HFFc6 (cell line): ENCODE data around the gene CD2AP. TPM values are rescaled to one million over a fixed set of nuclear protein-coding genes. Genes with fewer than 3 reads are reported as not detected.
A peak's percentile ranks its signal among the peaks of the same experiment; 100 is the strongest.

Experiments
- DNase-seq: peaks from one replicate; pipeline ENCODE4 v3.0.0-alpha.2; 2018
- H3K27ac Mint-ChIP-seq: 2 replicates; pipeline ENCODE4 v1.8.0; 2020; ENCODE audit warnings: mild to moderate bottlenecking, mixed read lengths
- H3K27me3 Mint-ChIP-seq: 2 replicates; pipeline ENCODE4 v1.8.0; 2021; ENCODE audit warnings: mild to moderate bottlenecking, moderate library complexity, mixed read lengths; ENCODE audit not compliant: insufficient read depth
- H3K36me3 Mint-ChIP-seq: 2 replicates; pipeline ENCODE4 v1.8.0; 2021; ENCODE audit warnings: low read depth, mixed read lengths
- H3K4me1 Mint-ChIP-seq: 2 replicates; pipeline ENCODE4 v1.8.0; 2020; ENCODE audit warnings: low read depth, mixed read lengths
- H3K4me3 Mint-ChIP-seq: 2 replicates; pipeline ENCODE4 v1.8.0; 2020; ENCODE audit warnings: mild to moderate bottlenecking, moderate library complexity, mixed read lengths
- H3K9me3 Mint-ChIP-seq: 2 replicates; pipeline ENCODE4 v1.8.0; 2020; ENCODE audit warnings: mild to moderate bottlenecking, mixed read lengths
- total RNA-seq, 6 experiments: library from RNA; stranded (reverse); fragmentation: NEBNext Ultra II Directional; extraction: Animal tissue kit (Norgen Biotek cat#: 25700); gene quantifications; 2 replicates in 1 of 6; 3 replicates in 5 of 6; pipeline ENCODE4 v1.2.3, GENCODE V29; 2021
- TF ChIP-seq, protein P1 (sequence below): fragments of 200-600 bp; sonication (generic); IDR thresholded peaks from 2 replicates; pipeline ENCODE4 v1.5.0; 2021; ENCODE audit warnings: antibody characterized with exemption, mild to moderate bottlenecking

CD2AP gene
- total RNA-seq, 6 experiments from 2014 or later, result 18.1 to 23.0 (median 20.9) TPM

DNA sequence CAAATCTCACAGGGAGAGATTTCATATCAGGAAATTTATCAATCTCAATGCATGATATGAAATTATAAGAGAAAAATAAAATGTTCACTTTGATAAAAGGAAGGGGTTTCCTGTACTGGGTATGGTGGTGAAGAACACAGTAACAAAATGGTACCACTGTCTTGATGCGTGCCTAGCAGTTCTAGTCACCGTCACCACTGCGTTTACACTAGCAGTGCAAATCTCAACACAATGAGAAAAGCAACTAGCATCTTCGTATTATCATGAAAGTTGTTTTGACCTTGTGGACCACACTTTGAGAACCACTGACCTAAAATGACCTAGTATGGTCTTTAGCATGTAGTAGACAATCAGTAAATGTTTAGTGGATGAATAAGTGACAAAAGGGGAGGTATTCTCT is 152.4 kb downstream of the CD2AP start:
- H3K4me1 Mint-ChIP-seq, result peaks cover 6% of the 10 kb centered on the region
- H3K36me3 Mint-ChIP-seq, result no peaks in the 10 kb centered on the region
- no peak for DNase-seq
- H3K9me3 Mint-ChIP-seq, result no peaks in the 10 kb centered on the region
- H3K27ac Mint-ChIP-seq, result no peak overlapping the region
- TF ChIP-seq, protein P1, sequence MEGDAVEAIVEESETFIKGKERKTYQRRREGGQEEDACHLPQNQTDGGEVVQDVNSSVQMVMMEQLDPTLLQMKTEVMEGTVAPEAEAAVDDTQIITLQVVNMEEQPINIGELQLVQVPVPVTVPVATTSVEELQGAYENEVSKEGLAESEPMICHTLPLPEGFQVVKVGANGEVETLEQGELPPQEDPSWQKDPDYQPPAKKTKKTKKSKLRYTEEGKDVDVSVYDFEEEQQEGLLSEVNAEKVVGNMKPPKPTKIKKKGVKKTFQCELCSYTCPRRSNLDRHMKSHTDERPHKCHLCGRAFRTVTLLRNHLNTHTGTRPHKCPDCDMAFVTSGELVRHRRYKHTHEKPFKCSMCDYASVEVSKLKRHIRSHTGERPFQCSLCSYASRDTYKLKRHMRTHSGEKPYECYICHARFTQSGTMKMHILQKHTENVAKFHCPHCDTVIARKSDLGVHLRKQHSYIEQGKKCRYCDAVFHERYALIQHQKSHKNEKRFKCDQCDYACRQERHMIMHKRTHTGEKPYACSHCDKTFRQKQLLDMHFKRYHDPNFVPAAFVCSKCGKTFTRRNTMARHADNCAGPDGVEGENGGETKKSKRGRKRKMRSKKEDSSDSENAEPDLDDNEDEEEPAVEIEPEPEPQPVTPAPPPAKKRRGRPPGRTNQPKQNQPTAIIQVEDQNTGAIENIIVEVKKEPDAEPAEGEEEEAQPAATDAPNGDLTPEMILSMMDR, result no peak
- H3K4me3 Mint-ChIP-seq, result no peak overlapping the region
- H3K27me3 Mint-ChIP-seq, result no peaks in the 10 kb centered on the region

DNA sequence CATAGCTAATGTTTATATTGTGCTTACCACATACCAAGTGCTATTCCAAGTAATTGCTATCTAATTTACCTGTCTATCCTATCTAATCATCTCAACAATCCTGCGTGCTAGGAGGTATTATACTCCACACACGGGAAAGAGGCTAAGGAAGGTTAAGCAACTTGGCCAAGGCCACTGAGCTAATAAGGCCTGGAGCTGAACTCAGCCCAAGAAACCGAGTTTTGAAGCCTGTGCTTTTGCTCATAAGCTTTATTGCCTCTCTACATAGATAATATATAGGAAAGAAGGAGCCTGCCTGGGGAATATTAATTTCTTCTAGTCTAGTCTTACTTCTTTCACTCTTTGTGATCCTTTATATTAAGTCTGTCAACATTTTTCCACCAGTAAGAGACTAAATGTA is 153.0 kb downstream of the CD2AP start:
- H3K27me3 Mint-ChIP-seq, result no peaks in the 10 kb centered on the region
- H3K27ac Mint-ChIP-seq, result no peak overlapping the region
- peaks cover 6% of the 10 kb centered on the region for H3K4me1 Mint-ChIP-seq
- no peaks in the 10 kb centered on the region for H3K36me3 Mint-ChIP-seq
- no peak for DNase-seq
- H3K9me3 Mint-ChIP-seq, result no peaks in the 10 kb centered on the region
- TF ChIP-seq, protein P1, result no peak
- no peak overlapping the region for H3K4me3 Mint-ChIP-seq

GRCh38 chr6:47631269-47631772 is 153.7 kb downstream of the CD2AP start:
- no peak overlapping the region for H3K27ac Mint-ChIP-seq
- H3K9me3 Mint-ChIP-seq, result no peaks in the 10 kb centered on the region
- DNase-seq, result peak; percentile 43
- no peaks in the 10 kb centered on the region for H3K36me3 Mint-ChIP-seq
- no peak overlapping the region for H3K4me3 Mint-ChIP-seq
- H3K27me3 Mint-ChIP-seq, result no peaks in the 10 kb centered on the region
- TF ChIP-seq, protein P1, result peak; percentile 90
- peaks cover 6% of the 10 kb centered on the region for H3K4me1 Mint-ChIP-seq

DNA sequence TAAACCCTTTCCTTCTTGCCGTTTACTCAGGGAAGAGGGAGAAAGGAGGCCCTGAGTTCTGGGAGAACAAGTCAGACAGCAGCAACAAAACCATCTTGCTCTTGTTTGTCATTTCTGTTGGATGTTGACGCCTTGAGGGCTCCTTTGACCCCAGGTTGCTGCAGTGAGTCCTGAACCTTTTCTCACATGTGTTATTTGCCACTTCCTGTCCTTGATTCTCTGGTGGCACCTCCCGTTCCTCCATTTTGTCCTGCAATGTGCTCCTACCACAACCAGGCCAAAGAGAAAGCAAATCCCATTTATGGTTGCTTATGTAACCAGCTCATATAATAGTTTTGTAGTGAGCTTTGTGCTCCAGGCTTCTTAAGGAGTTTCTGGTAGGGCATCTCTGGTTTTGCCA is 154.2 kb downstream of the CD2AP start:
- H3K27me3 Mint-ChIP-seq, result no peaks in the 10 kb centered on the region
- no peaks in the 10 kb centered on the region for H3K9me3 Mint-ChIP-seq
- TF ChIP-seq, protein P1, result no peak
- H3K4me1 Mint-ChIP-seq, result peaks cover 6% of the 10 kb centered on the region
- no peak overlapping the region for H3K4me3 Mint-ChIP-seq
- no peaks in the 10 kb centered on the region for H3K36me3 Mint-ChIP-seq
- H3K27ac Mint-ChIP-seq, result no peak overlapping the region
- no peak for DNase-seq

- TF ChIP-seq, protein P1, result no peak
- no peaks in the 10 kb centered on the region for H3K36me3 Mint-ChIP-seq
- H3K27me3 Mint-ChIP-seq, result peaks cover 1% of the 10 kb centered on the region; the same call in 1 of the 2 replicates
- H3K27ac Mint-ChIP-seq, result no peak overlapping the region
- DNase-seq, result no peak
- no peaks in the 10 kb centered on the region for H3K9me3 Mint-ChIP-seq
- peaks cover 6% of the 10 kb centered on the region for H3K4me1 Mint-ChIP-seq
- no peak overlapping the region for H3K4me3 Mint-ChIP-seq
Observed at GRCh38 chr6:47633141-47633540, 155.6 kb downstream of the CD2AP start.
